SU-DHL-6 (cell line): ENCODE measurements around the gene TDRD7.
A peak's percentile ranks its signal among the peaks of the same experiment; 100 is the strongest.

Source experiments
- H2AFZ ChIP-seq: fragments of 200-600 bp; sonication (generic); 2 replicates; pipeline ENCODE4 v1.6.1; 2014; ENCODE audit warnings: low read depth, mild to moderate bottlenecking, moderate library complexity, mixed read lengths, antibody characterized with exemption, low read length; ENCODE audit not compliant: severe bottlenecking
- H3F3A ChIP-seq: fragments of 200-600 bp; shearing (Covaris generic); 2 replicates; pipeline ENCODE4 v1.6.0; 2016; ENCODE audit warnings: antibody characterized with exemption, mild to moderate bottlenecking; ENCODE audit not compliant: insufficient read depth
- H3K27ac ChIP-seq: fragments of 200-600 bp; sonication (generic); 2 replicates; pipeline ENCODE4 v1.5.1; 2016; ENCODE audit warnings: low read depth, mild to moderate bottlenecking, low read length, moderate library complexity, mixed read lengths
- H3K27me3 ChIP-seq: fragments of 200-600 bp; sonication (generic), shearing (Covaris generic); 2 replicates; pipeline ENCODE4 v1.6.0; 2014; ENCODE audit warnings: mild to moderate bottlenecking, low read length
- H3K36me3 ChIP-seq: fragments of 200-600 bp; sonication (generic); 2 replicates; pipeline ENCODE4 v1.6.1; 2014; ENCODE audit warnings: mild to moderate bottlenecking, low read length, mixed read lengths
- H3K4me2 ChIP-seq: fragments of 300-600, 200-600 bp; shearing (Covaris generic), sonication (generic); 2 replicates; pipeline ENCODE4 v1.6.0; 2014; ENCODE audit warnings: low read length, low read depth, mild to moderate bottlenecking; ENCODE audit not compliant: poor library complexity, severe bottlenecking
- H3K4me3 ChIP-seq: fragments of 200-600 bp; sonication (generic); 2 replicates; pipeline ENCODE4 v1.5.1; 2014; ENCODE audit warnings: antibody characterized with exemption, low read length, mild to moderate bottlenecking, mixed read lengths; ENCODE audit not compliant: insufficient read depth, poor library complexity, severe bottlenecking
- H3K79me2 ChIP-seq: fragments of 200-600 bp; sonication (generic); 2 replicates; pipeline ENCODE4 v1.6.1; 2014; ENCODE audit warnings: mild to moderate bottlenecking, low read length, moderate library complexity; ENCODE audit not compliant: insufficient read depth
- H3K9ac ChIP-seq: fragments of 200-600 bp; sonication (generic); 2 replicates; pipeline ENCODE4 v1.7.0; 2014; ENCODE audit warnings: mild to moderate bottlenecking, low read length
- H3K9me2 ChIP-seq: fragments of 200-600 bp; sonication (generic); replicated peaks from 2 replicates; pipeline ENCODE4 v1.6.1; 2014; ENCODE audit warnings: low read length; ENCODE audit not compliant: insufficient read depth
- H3K9me3 ChIP-seq: fragments of 200-600 bp; sonication (generic); 2 replicates; pipeline ENCODE4 v1.6.1; 2014; ENCODE audit warnings: low read length, mixed read lengths; ENCODE audit not compliant: insufficient read depth
- H4K20me1 ChIP-seq: fragments of 200-600 bp; sonication (generic); 2 replicates; pipeline ENCODE4 v1.6.1; 2014; ENCODE audit warnings: low read depth, mild to moderate bottlenecking, antibody characterized with exemption, low read length, moderate library complexity, mixed read lengths
- CTCF ChIP-seq: fragments of 200-600 bp; sonication (generic); IDR thresholded peaks from one replicate; pipeline ENCODE4 v1.5.1; 2017; ENCODE audit warnings: antibody characterized with exemption, mild to moderate bottlenecking, low read length, moderate library complexity; ENCODE audit not compliant: insufficient read depth, poor library complexity, severe bottlenecking
- EZH2phosphoT487 ChIP-seq: fragments of 200-600 bp; sonication (generic), shearing (Covaris generic); conservative IDR thresholded peaks from 2 replicates; pipeline ENCODE4 v1.6.1; 2018; ENCODE audit warnings: mild to moderate bottlenecking, antibody characterized with exemption, low read length, moderate library complexity, mixed read lengths

TDRD7 gene

GRCh38 chr9:97386733-97387503, 25.0 kb upstream of the TDRD7 start:
- no peak overlapping the region for H3K9ac ChIP-seq
- no peak overlapping the region for H2AFZ ChIP-seq
- H3K27me3 ChIP-seq = no peaks in the 10 kb centered on the region

GRCh38 chr9:97387504-97387886, 24.4 kb upstream of the TDRD7 start:
- H3K36me3 ChIP-seq = no peaks in the 10 kb centered on the region
- no peak overlapping the region for H3K9ac ChIP-seq
- H3K27me3 ChIP-seq = no peaks in the 10 kb centered on the region
- H3K9me2 ChIP-seq = no peaks in the 10 kb centered on the region
- no peak for TF ChIP-seq EZH2phosphoT487
- no peak for TF ChIP-seq CTCF
- no peaks in the 10 kb centered on the region for H4K20me1 ChIP-seq
- H3K4me2 ChIP-seq = no peak overlapping the region
- no peaks in the 10 kb centered on the region for H3K9me3 ChIP-seq
- H3F3A ChIP-seq = no peaks in the 10 kb centered on the region
- H3K79me2 ChIP-seq = no peaks in the 10 kb centered on the region
- H3K27ac ChIP-seq = no peak overlapping the region
- H2AFZ ChIP-seq = no peak overlapping the region
- H3K4me3 ChIP-seq = no peak overlapping the region

More at GRCh38 chr9:97386733-97387503, 25.0 kb upstream of the TDRD7 start:
- Histone ChIP-seq H3K9me3 (no peaks in the 10 kb centered on the region), H3K4me3 (no peak overlapping the region), H3F3A (no peaks in the 10 kb centered on the region), H3K36me3 (no peaks in the 10 kb centered on the region), H3K27ac (no peak overlapping the region), H3K4me2 (no peak overlapping the region), H3K79me2 (no peaks in the 10 kb centered on the region), H3K9me2 (no peaks in the 10 kb centered on the region), H4K20me1 (no peaks in the 10 kb centered on the region)
- peak; percentile 93 for TF ChIP-seq CTCF
- no peak for TF ChIP-seq EZH2phosphoT487

GRCh38 chr9:97387936-97388684, 23.8 kb upstream of the TDRD7 start:
- no peaks in the 10 kb centered on the region for H3F3A ChIP-seq
- no peaks in the 10 kb centered on the region for H3K79me2 ChIP-seq
- H3K4me3 ChIP-seq = no peak overlapping the region
- no peak overlapping the region for H3K27ac ChIP-seq
- H3K9ac ChIP-seq = no peak overlapping the region
- no peaks in the 10 kb centered on the region for H3K9me3 ChIP-seq
- H3K9me2 ChIP-seq = no peaks in the 10 kb centered on the region
- H2AFZ ChIP-seq = no peak overlapping the region
- H3K36me3 ChIP-seq = no peaks in the 10 kb centered on the region
- no peak for TF ChIP-seq EZH2phosphoT487
- TF ChIP-seq CTCF = no peak
- H3K27me3 ChIP-seq = no peaks in the 10 kb centered on the region
- H4K20me1 ChIP-seq = no peaks in the 10 kb centered on the region
- no peak overlapping the region for H3K4me2 ChIP-seq
